ENCODE data around the gene ITGB7. TPM values are rescaled to one million over a fixed set of nuclear protein-coding genes. Genes with fewer than 3 reads are reported as not detected.

The ITGB7 gene
- total and polyA plus RNA-seq, 9 of the 15 experiments (the other 6 are each of a cell fraction or from before 2014, with no cell fraction given): 0.06 to 2.0 (median 0.67) TPM

DNA sequence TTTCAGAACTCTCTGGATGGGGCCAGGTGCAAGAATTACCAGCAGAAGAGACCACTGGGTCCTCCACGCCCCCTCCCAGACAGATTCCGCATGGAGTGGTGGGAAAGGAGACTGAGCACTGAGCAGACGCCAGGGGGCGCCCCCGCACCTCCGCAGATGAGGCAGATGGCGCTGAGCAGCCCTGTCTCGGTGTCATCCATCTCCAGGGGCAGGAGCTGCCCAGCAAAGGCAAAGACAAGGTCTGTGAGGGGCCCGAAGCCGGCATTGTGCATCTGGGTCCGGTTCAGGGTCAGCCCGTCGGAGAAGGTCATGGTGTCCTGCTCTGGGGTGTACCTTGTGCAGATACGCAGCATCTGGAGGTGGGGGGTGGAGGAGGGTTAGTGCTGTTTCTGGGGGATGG is 6.3 kb upstream of the ITGB7 start (continued):
- no peak for TF ChIP-seq HDAC1 (IDR thresholded peaks at IDR 0.05)
- TF ChIP-seq, protein P1, sequence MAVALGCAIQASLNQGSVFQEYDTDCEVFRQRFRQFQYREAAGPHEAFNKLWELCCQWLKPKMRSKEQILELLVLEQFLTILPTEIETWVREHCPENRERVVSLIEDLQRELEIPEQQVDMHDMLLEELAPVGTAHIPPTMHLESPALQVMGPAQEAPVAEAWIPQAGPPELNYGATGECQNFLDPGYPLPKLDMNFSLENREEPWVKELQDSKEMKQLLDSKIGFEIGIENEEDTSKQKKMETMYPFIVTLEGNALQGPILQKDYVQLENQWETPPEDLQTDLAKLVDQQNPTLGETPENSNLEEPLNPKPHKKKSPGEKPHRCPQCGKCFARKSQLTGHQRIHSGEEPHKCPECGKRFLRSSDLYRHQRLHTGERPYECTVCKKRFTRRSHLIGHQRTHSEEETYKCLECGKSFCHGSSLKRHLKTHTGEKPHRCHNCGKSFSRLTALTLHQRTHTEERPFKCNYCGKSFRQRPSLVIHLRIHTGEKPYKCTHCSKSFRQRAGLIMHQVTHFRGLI (CRISPR knock-in tag; IDR thresholded peaks at IDR 0.05): no peak
- no peak for TF ChIP-seq ZNF445 (CRISPR knock-in tag; IDR thresholded peaks at IDR 0.05; ENCODE audit: low read depth)
- TF ChIP-seq, protein P2, sequence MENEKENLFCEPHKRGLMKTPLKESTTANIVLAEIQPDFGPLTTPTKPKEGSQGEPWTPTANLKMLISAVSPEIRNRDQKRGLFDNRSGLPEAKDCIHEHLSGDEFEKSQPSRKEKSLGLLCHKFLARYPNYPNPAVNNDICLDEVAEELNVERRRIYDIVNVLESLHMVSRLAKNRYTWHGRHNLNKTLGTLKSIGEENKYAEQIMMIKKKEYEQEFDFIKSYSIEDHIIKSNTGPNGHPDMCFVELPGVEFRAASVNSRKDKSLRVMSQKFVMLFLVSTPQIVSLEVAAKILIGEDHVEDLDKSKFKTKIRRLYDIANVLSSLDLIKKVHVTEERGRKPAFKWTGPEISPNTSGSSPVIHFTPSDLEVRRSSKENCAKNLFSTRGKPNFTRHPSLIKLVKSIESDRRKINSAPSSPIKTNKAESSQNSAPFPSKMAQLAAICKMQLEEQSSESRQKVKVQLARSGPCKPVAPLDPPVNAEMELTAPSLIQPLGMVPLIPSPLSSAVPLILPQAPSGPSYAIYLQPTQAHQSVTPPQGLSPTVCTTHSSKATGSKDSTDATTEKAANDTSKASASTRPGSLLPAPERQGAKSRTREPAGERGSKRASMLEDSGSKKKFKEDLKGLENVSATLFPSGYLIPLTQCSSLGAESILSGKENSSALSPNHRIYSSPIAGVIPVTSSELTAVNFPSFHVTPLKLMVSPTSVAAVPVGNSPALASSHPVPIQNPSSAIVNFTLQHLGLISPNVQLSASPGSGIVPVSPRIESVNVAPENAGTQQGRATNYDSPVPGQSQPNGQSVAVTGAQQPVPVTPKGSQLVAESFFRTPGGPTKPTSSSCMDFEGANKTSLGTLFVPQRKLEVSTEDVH (IDR thresholded peaks at IDR 0.05; ENCODE audit: low read depth, partially characterized antibody): no peak
- TF ChIP-seq XRCC5 (IDR thresholded peaks at IDR 0.05; ENCODE audit: low read depth, low read length): peak; percentile 71; the same call in 1 of the 2 replicates
- TF ChIP-seq, protein P3, sequence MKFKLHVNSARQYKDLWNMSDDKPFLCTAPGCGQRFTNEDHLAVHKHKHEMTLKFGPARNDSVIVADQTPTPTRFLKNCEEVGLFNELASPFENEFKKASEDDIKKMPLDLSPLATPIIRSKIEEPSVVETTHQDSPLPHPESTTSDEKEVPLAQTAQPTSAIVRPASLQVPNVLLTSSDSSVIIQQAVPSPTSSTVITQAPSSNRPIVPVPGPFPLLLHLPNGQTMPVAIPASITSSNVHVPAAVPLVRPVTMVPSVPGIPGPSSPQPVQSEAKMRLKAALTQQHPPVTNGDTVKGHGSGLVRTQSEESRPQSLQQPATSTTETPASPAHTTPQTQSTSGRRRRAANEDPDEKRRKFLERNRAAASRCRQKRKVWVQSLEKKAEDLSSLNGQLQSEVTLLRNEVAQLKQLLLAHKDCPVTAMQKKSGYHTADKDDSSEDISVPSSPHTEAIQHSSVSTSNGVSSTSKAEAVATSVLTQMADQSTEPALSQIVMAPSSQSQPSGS (CRISPR knock-in tag; IDR thresholded peaks at IDR 0.05): no peak
- TF ChIP-seq TEAD4 (IDR thresholded peaks at IDR 0.05; ENCODE audit: low read length): no peak
- TF ChIP-seq TEAD4 (CRISPR knock-in tag; IDR thresholded peaks at IDR 0.05; ENCODE audit: borderline replicate concordance): no peak
- TF ChIP-seq THRAP3 (IDR thresholded peaks at IDR 0.05; ENCODE audit: borderline replicate concordance): no peak
- TF ChIP-seq GATAD2B (IDR thresholded peaks at IDR 0.05; ENCODE audit: borderline replicate concordance): no peak
- TF ChIP-seq ZNF3 (CRISPR knock-in tag; IDR thresholded peaks at IDR 0.05): no peak
- TF ChIP-seq MBD2 (IDR thresholded peaks at IDR 0.05; ENCODE audit: borderline replicate concordance, low read depth): no peak
- TF ChIP-seq, protein P4, sequence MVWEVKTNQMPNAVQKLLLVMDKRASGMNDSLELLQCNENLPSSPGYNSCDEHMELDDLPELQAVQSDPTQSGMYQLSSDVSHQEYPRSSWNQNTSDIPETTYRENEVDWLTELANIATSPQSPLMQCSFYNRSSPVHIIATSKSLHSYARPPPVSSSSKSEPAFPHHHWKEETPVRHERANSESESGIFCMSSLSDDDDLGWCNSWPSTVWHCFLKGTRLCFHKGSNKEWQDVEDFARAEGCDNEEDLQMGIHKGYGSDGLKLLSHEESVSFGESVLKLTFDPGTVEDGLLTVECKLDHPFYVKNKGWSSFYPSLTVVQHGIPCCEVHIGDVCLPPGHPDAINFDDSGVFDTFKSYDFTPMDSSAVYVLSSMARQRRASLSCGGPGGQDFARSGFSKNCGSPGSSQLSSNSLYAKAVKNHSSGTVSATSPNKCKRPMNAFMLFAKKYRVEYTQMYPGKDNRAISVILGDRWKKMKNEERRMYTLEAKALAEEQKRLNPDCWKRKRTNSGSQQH (CRISPR knock-in tag; IDR thresholded peaks at IDR 0.05): no peak
- TF ChIP-seq, protein P5, sequence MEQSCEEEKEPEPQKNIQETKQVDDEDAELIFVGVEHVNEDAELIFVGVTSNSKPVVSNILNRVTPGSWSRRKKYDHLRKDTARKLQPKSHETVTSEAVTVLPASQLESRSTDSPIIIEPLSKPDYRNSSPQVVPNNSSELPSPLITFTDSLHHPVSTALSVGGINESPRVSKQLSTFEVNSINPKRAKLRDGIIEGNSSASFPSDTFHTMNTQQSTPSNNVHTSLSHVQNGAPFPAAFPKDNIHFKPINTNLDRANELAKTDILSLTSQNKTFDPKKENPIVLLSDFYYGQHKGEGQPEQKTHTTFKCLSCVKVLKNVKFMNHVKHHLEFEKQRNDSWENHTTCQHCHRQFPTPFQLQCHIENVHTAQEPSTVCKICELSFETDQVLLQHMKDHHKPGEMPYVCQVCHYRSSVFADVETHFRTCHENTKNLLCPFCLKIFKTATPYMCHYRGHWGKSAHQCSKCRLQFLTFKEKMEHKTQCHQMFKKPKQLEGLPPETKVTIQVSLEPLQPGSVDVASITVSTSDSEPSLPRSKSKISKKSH (CRISPR knock-in tag; IDR thresholded peaks at IDR 0.05): no peak
- TF ChIP-seq SMAD1 (IDR thresholded peaks at IDR 0.05; ENCODE audit: low read depth, low read length, partially characterized antibody): no peak
- TF ChIP-seq, protein P6, sequence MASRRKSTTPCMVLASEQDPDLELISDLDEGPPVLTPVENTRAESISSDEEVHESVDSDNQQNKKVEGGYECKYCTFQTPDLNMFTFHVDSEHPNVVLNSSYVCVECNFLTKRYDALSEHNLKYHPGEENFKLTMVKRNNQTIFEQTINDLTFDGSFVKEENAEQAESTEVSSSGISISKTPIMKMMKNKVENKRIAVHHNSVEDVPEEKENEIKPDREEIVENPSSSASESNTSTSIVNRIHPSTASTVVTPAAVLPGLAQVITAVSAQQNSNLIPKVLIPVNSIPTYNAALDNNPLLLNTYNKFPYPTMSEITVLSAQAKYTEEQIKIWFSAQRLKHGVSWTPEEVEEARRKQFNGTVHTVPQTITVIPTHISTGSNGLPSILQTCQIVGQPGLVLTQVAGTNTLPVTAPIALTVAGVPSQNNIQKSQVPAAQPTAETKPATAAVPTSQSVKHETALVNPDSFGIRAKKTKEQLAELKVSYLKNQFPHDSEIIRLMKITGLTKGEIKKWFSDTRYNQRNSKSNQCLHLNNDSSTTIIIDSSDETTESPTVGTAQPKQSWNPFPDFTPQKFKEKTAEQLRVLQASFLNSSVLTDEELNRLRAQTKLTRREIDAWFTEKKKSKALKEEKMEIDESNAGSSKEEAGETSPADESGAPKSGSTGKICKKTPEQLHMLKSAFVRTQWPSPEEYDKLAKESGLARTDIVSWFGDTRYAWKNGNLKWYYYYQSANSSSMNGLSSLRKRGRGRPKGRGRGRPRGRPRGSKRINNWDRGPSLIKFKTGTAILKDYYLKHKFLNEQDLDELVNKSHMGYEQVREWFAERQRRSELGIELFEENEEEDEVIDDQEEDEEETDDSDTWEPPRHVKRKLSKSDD (conservative IDR thresholded peaks at IDR 0.05; ENCODE audit: low read length): no peak
- TF ChIP-seq ESRRB (CRISPR knock-in tag; IDR thresholded peaks at IDR 0.05; ENCODE audit: borderline replicate concordance): no peak
- no peak for TF ChIP-seq SNIP1 (IDR thresholded peaks at IDR 0.05; ENCODE audit: low read depth)
